ENCODE measurements around the gene WNT2. TPM values are rescaled to one million over a fixed set of nuclear protein-coding genes. Genes with fewer than 3 reads are reported as not detected.

WNT2 gene
- polyA plus RNA-seq, 1 donor from 2014 or later, result not detected

DNA sequence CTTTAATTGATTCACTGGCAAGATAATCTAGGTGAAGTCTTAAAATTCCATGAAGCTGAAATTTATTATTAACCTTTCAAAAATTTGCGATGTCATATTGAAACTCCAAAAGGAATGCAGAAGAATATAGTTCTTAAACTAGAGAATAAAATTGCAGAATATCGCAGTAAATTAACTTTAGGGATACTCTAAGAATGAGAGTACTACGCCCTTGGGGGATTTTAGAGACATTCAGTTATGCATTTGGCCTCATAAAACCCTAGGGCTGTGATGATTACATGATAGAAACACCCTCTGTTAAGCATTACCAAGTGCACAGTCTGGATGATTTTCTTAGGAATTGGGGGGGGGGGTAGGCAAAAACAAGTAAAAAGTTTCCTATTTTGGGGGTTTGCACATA is 3.7 kb downstream of the WNT2 start:
- TF ChIP-seq EZH2 (IDR thresholded peaks at IDR 0.05; ENCODE audit: borderline replicate concordance, insufficient read depth, low read length, poor library complexity, severe bottlenecking), result no peak
- TF ChIP-seq EP300 (conservative IDR thresholded peaks at IDR 0.05; ENCODE audit: poor library complexity, severe bottlenecking), result no peak
- TF ChIP-seq POLR2AphosphoS5 (IDR thresholded peaks at IDR 0.05), result no peak
- no peak for TF ChIP-seq RAD21 (conservative IDR thresholded peaks at IDR 0.05)
- no peak for TF ChIP-seq REST (IDR thresholded peaks at IDR 0.05; ENCODE audit: borderline replicate concordance)
- no peak for TF ChIP-seq SMC3 (conservative IDR thresholded peaks at IDR 0.05; ENCODE audit: poor library complexity)
- TF ChIP-seq CTCF (IDR thresholded peaks at IDR 0.05; ENCODE audit: poor library complexity, severe bottlenecking), result no peak
- no peak for TF ChIP-seq TAF1 (IDR thresholded peaks at IDR 0.05; ENCODE audit: low read depth)
- TF ChIP-seq MXI1 (conservative IDR thresholded peaks at IDR 0.05; ENCODE audit: poor library complexity, severe bottlenecking), result no peak
- H3K4me2 ChIP-seq (ENCODE audit: low read length), result no peak overlapping the region
- peaks cover 48% of the 10 kb centered on the region for H3K27me3 ChIP-seq (ENCODE audit: insufficient read depth, low read depth, low read length)

DNA sequence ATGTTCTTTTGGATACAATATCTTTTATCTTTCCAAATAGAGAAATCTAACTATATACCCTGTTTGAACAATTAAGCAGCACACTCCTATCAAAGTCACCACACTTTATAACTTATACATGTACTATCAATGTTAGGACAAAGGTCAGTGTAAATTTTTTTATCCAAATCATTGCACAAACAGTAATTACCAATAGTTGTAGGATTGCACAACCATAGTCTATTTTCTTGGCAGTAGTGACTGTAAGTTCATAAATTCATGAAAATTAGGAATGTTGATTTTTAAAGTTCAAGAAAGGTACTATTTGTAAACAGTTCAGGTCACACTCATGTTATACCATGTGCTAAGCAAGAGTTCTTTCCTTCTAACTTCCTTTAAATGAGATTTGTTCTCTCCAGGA is 9.3 kb downstream of the WNT2 start:
- H3K4me2 ChIP-seq (ENCODE audit: low read length), result no peak overlapping the region
- H3K27ac ChIP-seq (ENCODE audit: low read length), result no peak overlapping the region
- no peaks in the 10 kb centered on the region for H3F3A ChIP-seq (ENCODE audit: insufficient read depth, low read length, poor library complexity, severe bottlenecking)
- H2AFZ ChIP-seq (ENCODE audit: low read depth, low read length), result no peak overlapping the region
- no peaks in the 10 kb centered on the region for H3K9me3 ChIP-seq (ENCODE audit: low read length)
- H3K9ac ChIP-seq (ENCODE audit: low read length), result no peak overlapping the region
- TF ChIP-seq REST (IDR thresholded peaks at IDR 0.05; ENCODE audit: borderline replicate concordance), result no peak
- no peak for TF ChIP-seq POLR2AphosphoS5 (IDR thresholded peaks at IDR 0.05)
- TF ChIP-seq MXI1 (conservative IDR thresholded peaks at IDR 0.05; ENCODE audit: poor library complexity, severe bottlenecking), result no peak
- no peak for TF ChIP-seq EP300 (conservative IDR thresholded peaks at IDR 0.05; ENCODE audit: poor library complexity, severe bottlenecking)
- no peak for TF ChIP-seq CTCF (IDR thresholded peaks at IDR 0.05; ENCODE audit: poor library complexity, severe bottlenecking)
- no peak for TF ChIP-seq EZH2 (IDR thresholded peaks at IDR 0.05; ENCODE audit: borderline replicate concordance, insufficient read depth, low read length, poor library complexity, severe bottlenecking)
- TF ChIP-seq RAD21 (conservative IDR thresholded peaks at IDR 0.05), result no peak
- no peaks in the 10 kb centered on the region for H4K20me1 ChIP-seq (ENCODE audit: insufficient read depth)
- no peaks in the 10 kb centered on the region for H3K9me2 ChIP-seq (ENCODE audit: insufficient read depth, low read length)
- H3K27me3 ChIP-seq (ENCODE audit: insufficient read depth, low read depth, low read length), result no peaks in the 10 kb centered on the region
- no peak overlapping the region for H3K4me3 ChIP-seq (ENCODE audit: low read length)
- H3K79me2 ChIP-seq (replicated peaks; ENCODE audit: insufficient read depth, low read length), result no peaks in the 10 kb centered on the region
- no peaks in the 10 kb centered on the region for H3K36me3 ChIP-seq (ENCODE audit: insufficient read depth, low read length)

More for the DNA sequence above, 3.7 kb downstream of the WNT2 start:
- Histone ChIP-seq H3K9me3 (ENCODE audit: low read length) (no peaks in the 10 kb centered on the region), H2AFZ (ENCODE audit: low read depth, low read length) (no peak overlapping the region), H3F3A (ENCODE audit: insufficient read depth, low read length, poor library complexity, severe bottlenecking) (no peaks in the 10 kb centered on the region), H3K4me3 (ENCODE audit: low read length) (no peak overlapping the region), H3K27ac (ENCODE audit: low read length) (no peak overlapping the region), H3K36me3 (ENCODE audit: insufficient read depth, low read length) (no peaks in the 10 kb centered on the region), H4K20me1 (ENCODE audit: insufficient read depth) (no peaks in the 10 kb centered on the region), H3K79me2 (replicated peaks; ENCODE audit: insufficient read depth, low read length) (no peaks in the 10 kb centered on the region), H3K9me2 (ENCODE audit: insufficient read depth, low read length) (no peaks in the 10 kb centered on the region), H3K9ac (ENCODE audit: low read length) (no peak overlapping the region)
